Gastrocnemius medialis (tissue), 4 donors: Measurements from ENCODE around the gene RHOV. TPM values are rescaled to one million over a fixed set of nuclear protein-coding genes. Genes with fewer than 3 reads are reported as not detected.

ENCODE experiments used
- ATAC-seq, 2 donors: fragments of 150-250 bp; one replicate each; pipeline ENCODE4 v1.9.1; 2016
- DNase-seq, 2 donors: peaks; one replicate each; pipeline ENCODE4 v3.0.0-alpha.2; 2019
- H3K27ac ChIP-seq, 4 donors: fragments of 200-600 bp; sonication (generic); 1 replicate in 1 of 4; 2 replicates in 3 of 4; pipeline ENCODE4 v1.5.1; 2016 to 2018; ENCODE audit warnings: mild to moderate bottlenecking in 2 of 4, moderate library complexity in 1 of 4
- H3K27me3 ChIP-seq, 3 donors: fragments of 200-600 bp; sonication (generic) in 2 of 3; 1 replicate in 1 of 3; 2 replicates in 2 of 3; pipeline versions ENCODE4 v1.5.1 to v1.6.0; 2016 to 2019; ENCODE audit warnings: mild to moderate bottlenecking in 1 of 3, moderate library complexity in 1 of 3
- H3K36me3 ChIP-seq, 2 donors: fragments of 200-600 bp; sonication (generic) in 1 of 2; one replicate each; pipeline ENCODE4 v1.5.1; 2017 to 2018
- H3K4me1 ChIP-seq, 2 donors: fragments of 200-600 bp; sonication (generic) in 1 of 2; one replicate each; pipeline ENCODE4 v1.5.1; 2016 to 2017; ENCODE audit warnings: mild to moderate bottlenecking in 2 of 2
- H3K4me3 ChIP-seq, 4 donors: fragments of 200-600 bp; sonication (generic) in 3 of 4; 1 replicate in 1 of 4; 2 replicates in 3 of 4; pipeline ENCODE4 v1.5.1; 2016 to 2019; ENCODE audit warnings: mild to moderate bottlenecking in 2 of 4
- H3K9me3 ChIP-seq, 3 donors: fragments of 200-600 bp; sonication (generic) in 2 of 3; 1 replicate in 1 of 3; 2 replicates in 2 of 3; pipeline ENCODE4 v1.5.1; 2016 to 2019
- POLR2A ChIP-seq, 2 donors: fragments of 450-650 bp; IDR thresholded peaks; one replicate each; pipeline ENCODE4 v1.6.1; 2017; ENCODE audit warnings: antibody characterized with exemption in 2 of 2, mild to moderate bottlenecking in 2 of 2, moderate library complexity in 2 of 2
- in situ Hi-C, 4 donors: fragments of 200-750 bp; cut with MboI; loops; one replicate each; pipeline versions ENCODE4 v1.15.0 to v1.8.0; 2017; ENCODE audit warnings: low sequenced_read_pairs in 4 of 4
- intact Hi-C: fragments of 100-400 bp; cut with DNase I; formaldehyde crosslinking; loops from one replicate; pipeline ENCODE4 v1.15.1; 2023; ENCODE audit warnings: low total_unique reads
- total RNA-seq, 4 donors: library from RNA; depleted of rRNA; stranded (reverse); fragments of >200 nt; gene quantifications; one replicate each; pipeline versions ENCODE4 v1.1.0 to v1.2.3, GENCODE V29; 2016
- TF ChIP-seq, protein P1 (sequence below), 5 experiments: fragments of 450-650 bp in 3 of 5; fragments of 200-600 bp in 2 of 5; sonication (generic) in 2 of 5; IDR thresholded peaks in 4 of 5; conservative IDR thresholded peaks in 1 of 5; 1 replicate in 4 of 5; 2 replicates in 1 of 5; pipeline ENCODE4 v1.5.1; 2016 to 2019; ENCODE audit warnings: antibody characterized with exemption in 5 of 5, mild to moderate bottlenecking in 3 of 5, moderate library complexity in 3 of 5

Gene RHOV
- total RNA-seq, 4 donors from 2014 or later: not detected

GRCh38 chr15:40823572-40824343 lies 50.3 kb downstream of the RHOV start:
- DNase-seq (no peak), ATAC-seq (no peak)
- intact Hi-C loops: no loop called here
- H3K4me3 ChIP-seq: no peak overlapping the region
- no peaks in the 10 kb centered on the region for H3K9me3 ChIP-seq
- H3K27ac ChIP-seq: no peak overlapping the region
- H3K4me1 ChIP-seq: no peaks in the 10 kb centered on the region
- no peaks in the 10 kb centered on the region for H3K27me3 ChIP-seq
- in situ Hi-C loops: no loop called here
- TF ChIP-seq, protein P1, sequence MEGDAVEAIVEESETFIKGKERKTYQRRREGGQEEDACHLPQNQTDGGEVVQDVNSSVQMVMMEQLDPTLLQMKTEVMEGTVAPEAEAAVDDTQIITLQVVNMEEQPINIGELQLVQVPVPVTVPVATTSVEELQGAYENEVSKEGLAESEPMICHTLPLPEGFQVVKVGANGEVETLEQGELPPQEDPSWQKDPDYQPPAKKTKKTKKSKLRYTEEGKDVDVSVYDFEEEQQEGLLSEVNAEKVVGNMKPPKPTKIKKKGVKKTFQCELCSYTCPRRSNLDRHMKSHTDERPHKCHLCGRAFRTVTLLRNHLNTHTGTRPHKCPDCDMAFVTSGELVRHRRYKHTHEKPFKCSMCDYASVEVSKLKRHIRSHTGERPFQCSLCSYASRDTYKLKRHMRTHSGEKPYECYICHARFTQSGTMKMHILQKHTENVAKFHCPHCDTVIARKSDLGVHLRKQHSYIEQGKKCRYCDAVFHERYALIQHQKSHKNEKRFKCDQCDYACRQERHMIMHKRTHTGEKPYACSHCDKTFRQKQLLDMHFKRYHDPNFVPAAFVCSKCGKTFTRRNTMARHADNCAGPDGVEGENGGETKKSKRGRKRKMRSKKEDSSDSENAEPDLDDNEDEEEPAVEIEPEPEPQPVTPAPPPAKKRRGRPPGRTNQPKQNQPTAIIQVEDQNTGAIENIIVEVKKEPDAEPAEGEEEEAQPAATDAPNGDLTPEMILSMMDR (IDR thresholded peaks at IDR 0.05 in 4 of 5, conservative IDR thresholded peaks at IDR 0.05 in 1 of 5): no peak
- no peak for TF ChIP-seq POLR2A (IDR thresholded peaks at IDR 0.05)
- no peaks in the 10 kb centered on the region for H3K36me3 ChIP-seq

Other genes starting within 250 kb of the RHOV start
- gene RAD51, start 179.1 kb downstream of the RHOV start, total RNA-seq: under 1 TPM in 3 of 4 donors, not detected in 1; 0.56 to 0.75 (median 0.60) TPM
- gene RMDN3, start 119.0 kb downstream of the RHOV start, total RNA-seq: 10 to 100 TPM; 12.7 to 55.3 (median 19.6) TPM
- 10 to 100 TPM in 3 of 4 donors, under 1 TPM in 1; 0.49 to 16.9 (median 14.4) TPM for gene GCHFR, start 110.2 kb downstream of the RHOV start, total RNA-seq
- gene C15orf62, start 104.3 kb downstream of the RHOV start, total RNA-seq: under 1 TPM in 2 of 4 donors, not detected in 2; 0.09 to 0.49 TPM
- 10 to 100 TPM; 11.4 to 18.9 (median 14.7) TPM for gene ZFYVE19, start 67.1 kb downstream of the RHOV start, total RNA-seq
- gene DNAJC17, start 66.8 kb downstream of the RHOV start, total RNA-seq: 10 to 100 TPM in 2 of 4 donors, 1 to 10 TPM in 2; 5.3 to 25.0 (median 11.4) TPM
- gene PPP1R14D, start 45.5 kb downstream of the RHOV start, total RNA-seq: under 1 TPM in 1 of 4 donors, not detected in 3; 0.51 TPM
- gene SPINT1, start 30.2 kb downstream of the RHOV start, total RNA-seq: 1 to 10 TPM in 2 of 4 donors, under 1 TPM in 1, not detected in 1; 0.42 to 5.0 (median 1.0) TPM
- 10 to 100 TPM; 18.5 to 26.1 (median 19.3) TPM for gene VPS18, start 20.2 kb upstream of the RHOV start, total RNA-seq
- 10 to 100 TPM in 2 of 4 donors, 1 to 10 TPM in 2; 5.9 to 15.7 (median 8.9) TPM for gene DLL4, start 55.1 kb upstream of the RHOV start, total RNA-seq
- gene CHAC1, start 79.2 kb upstream of the RHOV start, total RNA-seq: 100 to 1,000 TPM in 3 of 4 donors, 10 to 100 TPM in 1; 93.4 to 320 (median 139) TPM
- 10 to 100 TPM; 25.5 to 33.0 (median 27.8) TPM for gene INO80, start 242.0 kb upstream of the RHOV start, total RNA-seq